ENCODE results near the gene C10orf67.
"Not testable (repeated sequence)": the region's sequence is repeated elsewhere in the genome, so short reads cannot be mapped to it uniquely, and the experiment has no call there.

DNA sequence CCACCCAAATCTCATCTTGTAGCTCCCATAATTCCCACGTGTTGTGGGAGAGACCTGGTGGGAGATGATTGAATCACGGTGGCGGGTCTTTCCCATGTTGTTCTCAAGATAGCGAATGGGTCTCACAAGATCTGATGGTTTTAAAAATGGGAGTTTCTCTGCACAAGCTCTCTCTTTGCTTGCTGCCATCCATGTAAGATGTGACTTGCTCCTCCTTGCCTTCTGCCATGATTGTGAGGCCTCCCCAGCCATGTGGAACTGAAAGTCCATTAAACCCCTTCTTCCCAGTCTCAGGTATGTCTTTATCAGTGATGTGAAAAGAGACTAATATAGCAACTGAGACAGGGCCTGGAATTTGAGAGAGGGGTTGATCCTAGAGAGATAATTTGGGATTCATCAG, 91.7 kb downstream of the C10orf67 start:
- TF ChIP-seq BACH2 (CRISPR knock-in tag; IDR thresholded peaks at IDR 0.05; ENCODE audit: borderline replicate concordance); ZNF8 (CRISPR knock-in tag; IDR thresholded peaks at IDR 0.05); PPARA (CRISPR knock-in tag; IDR thresholded peaks at IDR 0.05; ENCODE audit: borderline replicate concordance); PATZ1 (CRISPR knock-in tag; IDR thresholded peaks at IDR 0.05; ENCODE audit: borderline replicate concordance); ZNF565 (CRISPR knock-in tag; conservative IDR thresholded peaks at IDR 0.05; ENCODE audit: low read depth); CREB5 (CRISPR knock-in tag; IDR thresholded peaks at IDR 0.05; ENCODE audit: low read depth): not testable (repeated sequence)
